HL-60 (cell line): Measurements from ENCODE around the gene RCAN1.
"Not testable (repeated sequence)": the region's sequence is repeated elsewhere in the genome, so short reads cannot be mapped to it uniquely, and the experiment has no call there.

Source experiments
- DNase-seq, 2 experiments: peaks; one replicate each; pipeline ENCODE4 v3.0.0-alpha.2; 2010 to 2020; ENCODE audit warnings: low read depth in 1 of 2, low spot score in 1 of 2
- H3K27ac ChIP-seq: fragments of 250-450 bp; sonication (Bioruptor Pico); replicated peaks from 2 replicates; pipeline ENCODE4 v1.5.1; 2020; ENCODE audit warnings: mild to moderate bottlenecking, moderate library complexity
- H3K27me3 ChIP-seq: fragments of 250-450 bp; sonication (Bioruptor Pico); 2 replicates; pipeline ENCODE4 v1.5.1; 2021; ENCODE audit warnings: mild to moderate bottlenecking, moderate library complexity; ENCODE audit not compliant: insufficient read depth, poor library complexity, severe bottlenecking
- H3K4me3 ChIP-seq: replicated peaks from 2 replicates; pipeline ENCODE4 v1.5.1; 2011; ENCODE audit warnings: mild to moderate bottlenecking, control low read depth, low read length; ENCODE audit not compliant: insufficient read depth
- GABPA ChIP-seq: IDR thresholded peaks from 2 replicates; pipeline ENCODE4 v1.6.1; 2012; ENCODE audit warnings: low read depth
- POLR2AphosphoS5 ChIP-seq: IDR thresholded peaks from 2 replicates; pipeline ENCODE4 v1.6.1; 2012; ENCODE audit warnings: low read depth
- SPI1 ChIP-seq: IDR thresholded peaks from 2 replicates; pipeline ENCODE4 v1.6.1; 2012; ENCODE audit warnings: low read depth, mild to moderate bottlenecking, borderline replicate concordance
- TF ChIP-seq, protein P1 (sequence below): IDR thresholded peaks from 2 replicates; pipeline ENCODE4 v1.6.1; 2012; ENCODE audit warnings: low read depth; ENCODE audit not compliant: insufficient replicate concordance
- TF ChIP-seq, protein P2 (sequence below): IDR thresholded peaks from one replicate; pipeline ENCODE4 v1.5.1; 2011; ENCODE audit warnings: low read length, control low read depth, inconsistent platforms; ENCODE audit not compliant: insufficient read depth

Gene RCAN1

DNA sequence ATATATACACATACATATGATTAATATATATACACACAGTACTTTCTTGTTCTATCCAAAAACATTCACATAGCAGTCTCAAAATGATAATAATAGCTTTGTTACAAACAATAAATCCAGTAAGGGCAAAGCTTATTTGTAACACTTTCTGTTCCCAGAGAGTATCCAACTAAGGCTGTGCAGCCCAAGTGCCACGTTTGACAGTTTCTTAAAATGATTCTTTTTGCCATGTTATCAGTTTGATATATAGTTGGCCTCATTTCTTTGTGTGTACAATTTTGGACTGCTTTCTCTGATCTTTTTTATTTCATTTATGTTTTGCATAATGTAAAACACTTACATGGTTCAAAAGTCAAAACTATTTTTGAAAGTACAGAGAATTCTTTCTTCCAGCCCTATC, 114.7 kb downstream of the RCAN1 start:
- DNase-seq, result no peak
- H3K27me3 ChIP-seq, result no peaks in the 10 kb centered on the region
- H3K4me3 ChIP-seq, result no peak overlapping the region
- TF ChIP-seq POLR2AphosphoS5 (no peak), GABPA (no peak), SPI1 (no peak)
- TF ChIP-seq, protein P1, sequence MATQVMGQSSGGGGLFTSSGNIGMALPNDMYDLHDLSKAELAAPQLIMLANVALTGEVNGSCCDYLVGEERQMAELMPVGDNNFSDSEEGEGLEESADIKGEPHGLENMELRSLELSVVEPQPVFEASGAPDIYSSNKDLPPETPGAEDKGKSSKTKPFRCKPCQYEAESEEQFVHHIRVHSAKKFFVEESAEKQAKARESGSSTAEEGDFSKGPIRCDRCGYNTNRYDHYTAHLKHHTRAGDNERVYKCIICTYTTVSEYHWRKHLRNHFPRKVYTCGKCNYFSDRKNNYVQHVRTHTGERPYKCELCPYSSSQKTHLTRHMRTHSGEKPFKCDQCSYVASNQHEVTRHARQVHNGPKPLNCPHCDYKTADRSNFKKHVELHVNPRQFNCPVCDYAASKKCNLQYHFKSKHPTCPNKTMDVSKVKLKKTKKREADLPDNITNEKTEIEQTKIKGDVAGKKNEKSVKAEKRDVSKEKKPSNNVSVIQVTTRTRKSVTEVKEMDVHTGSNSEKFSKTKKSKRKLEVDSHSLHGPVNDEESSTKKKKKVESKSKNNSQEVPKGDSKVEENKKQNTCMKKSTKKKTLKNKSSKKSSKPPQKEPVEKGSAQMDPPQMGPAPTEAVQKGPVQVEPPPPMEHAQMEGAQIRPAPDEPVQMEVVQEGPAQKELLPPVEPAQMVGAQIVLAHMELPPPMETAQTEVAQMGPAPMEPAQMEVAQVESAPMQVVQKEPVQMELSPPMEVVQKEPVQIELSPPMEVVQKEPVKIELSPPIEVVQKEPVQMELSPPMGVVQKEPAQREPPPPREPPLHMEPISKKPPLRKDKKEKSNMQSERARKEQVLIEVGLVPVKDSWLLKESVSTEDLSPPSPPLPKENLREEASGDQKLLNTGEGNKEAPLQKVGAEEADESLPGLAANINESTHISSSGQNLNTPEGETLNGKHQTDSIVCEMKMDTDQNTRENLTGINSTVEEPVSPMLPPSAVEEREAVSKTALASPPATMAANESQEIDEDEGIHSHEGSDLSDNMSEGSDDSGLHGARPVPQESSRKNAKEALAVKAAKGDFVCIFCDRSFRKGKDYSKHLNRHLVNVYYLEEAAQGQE, result no peak
- TF ChIP-seq, protein P2, sequence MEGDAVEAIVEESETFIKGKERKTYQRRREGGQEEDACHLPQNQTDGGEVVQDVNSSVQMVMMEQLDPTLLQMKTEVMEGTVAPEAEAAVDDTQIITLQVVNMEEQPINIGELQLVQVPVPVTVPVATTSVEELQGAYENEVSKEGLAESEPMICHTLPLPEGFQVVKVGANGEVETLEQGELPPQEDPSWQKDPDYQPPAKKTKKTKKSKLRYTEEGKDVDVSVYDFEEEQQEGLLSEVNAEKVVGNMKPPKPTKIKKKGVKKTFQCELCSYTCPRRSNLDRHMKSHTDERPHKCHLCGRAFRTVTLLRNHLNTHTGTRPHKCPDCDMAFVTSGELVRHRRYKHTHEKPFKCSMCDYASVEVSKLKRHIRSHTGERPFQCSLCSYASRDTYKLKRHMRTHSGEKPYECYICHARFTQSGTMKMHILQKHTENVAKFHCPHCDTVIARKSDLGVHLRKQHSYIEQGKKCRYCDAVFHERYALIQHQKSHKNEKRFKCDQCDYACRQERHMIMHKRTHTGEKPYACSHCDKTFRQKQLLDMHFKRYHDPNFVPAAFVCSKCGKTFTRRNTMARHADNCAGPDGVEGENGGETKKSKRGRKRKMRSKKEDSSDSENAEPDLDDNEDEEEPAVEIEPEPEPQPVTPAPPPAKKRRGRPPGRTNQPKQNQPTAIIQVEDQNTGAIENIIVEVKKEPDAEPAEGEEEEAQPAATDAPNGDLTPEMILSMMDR, result no peak
- H3K27ac ChIP-seq, result no peak overlapping the region

DNA sequence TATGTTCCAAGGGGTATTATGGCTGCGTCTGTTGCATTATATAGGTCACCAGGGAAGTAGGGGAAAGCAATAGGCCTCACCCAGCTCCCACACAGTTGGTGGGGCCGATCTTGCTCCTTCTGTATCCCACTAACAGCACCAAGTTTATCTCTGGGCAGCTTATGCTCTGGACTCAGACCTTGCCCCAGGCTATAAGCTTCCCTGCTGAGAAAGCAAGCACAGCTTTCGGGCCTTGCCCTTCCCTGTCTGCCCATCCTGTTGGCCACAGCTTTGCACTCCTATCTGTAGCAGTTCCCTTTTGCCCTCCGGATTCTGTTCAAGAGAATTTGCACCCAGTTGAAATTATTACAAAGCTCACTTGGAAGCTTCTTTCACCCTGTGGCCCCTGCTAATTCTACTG, 115.8 kb downstream of the RCAN1 start:
- H3K27me3 ChIP-seq, result no peaks in the 10 kb centered on the region
- H3K4me3 ChIP-seq, result no peak overlapping the region
- TF ChIP-seq SPI1, result no peak
- H3K27ac ChIP-seq, result no peak overlapping the region
- no peak for DNase-seq

DNA sequence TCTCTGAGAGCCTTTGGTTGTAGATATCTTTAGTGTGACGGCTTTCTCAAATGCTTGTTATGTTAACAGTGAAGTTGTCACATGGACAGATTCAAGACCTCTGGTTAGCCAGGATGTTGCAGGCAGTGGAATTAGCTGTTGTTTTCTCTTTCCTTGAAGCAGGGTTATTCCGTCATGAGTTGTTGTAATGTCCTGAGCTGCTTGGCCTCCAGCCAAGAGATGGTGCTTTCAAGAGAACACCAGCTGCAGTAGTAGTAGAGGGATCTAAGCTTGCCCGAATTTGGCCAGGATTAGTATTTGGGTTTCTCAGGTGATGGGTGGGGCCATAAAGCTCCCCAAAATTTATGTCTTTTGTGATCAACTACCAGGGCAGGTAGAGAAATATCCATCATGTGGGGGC, 116.3 kb downstream of the RCAN1 start:
- no peak overlapping the region for H3K4me3 ChIP-seq
- TF ChIP-seq, protein P1, result no peak
- TF ChIP-seq SPI1 (no peak), GABPA (no peak), POLR2AphosphoS5 (no peak)
- TF ChIP-seq, protein P2, result no peak
- no peak overlapping the region for H3K27ac ChIP-seq
- H3K27me3 ChIP-seq, result no peaks in the 10 kb centered on the region
- no peak for DNase-seq

DNA sequence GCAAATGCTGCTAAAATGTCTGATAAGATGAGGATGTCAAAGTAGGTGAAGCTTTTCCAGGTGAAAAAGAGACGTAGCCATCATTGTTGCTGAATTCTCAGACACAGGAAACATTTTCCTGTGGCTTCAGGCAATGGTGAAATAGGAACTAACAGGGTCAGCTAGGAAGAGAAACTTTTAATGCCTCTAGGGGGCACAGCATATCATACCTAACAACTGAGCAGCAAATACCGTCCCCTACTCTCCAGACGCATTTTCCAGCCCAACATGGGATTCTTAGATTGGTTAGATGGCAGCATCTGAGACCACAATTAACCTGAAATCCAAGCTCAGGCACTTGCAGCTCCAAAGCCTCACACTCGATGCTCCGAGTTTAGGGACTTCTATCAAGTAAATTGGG, 131.1 kb downstream of the RCAN1 start:
- DNase-seq, H3K27ac ChIP-seq, H3K4me3 ChIP-seq, H3K27me3 ChIP-seq: not testable (repeated sequence)

DNA sequence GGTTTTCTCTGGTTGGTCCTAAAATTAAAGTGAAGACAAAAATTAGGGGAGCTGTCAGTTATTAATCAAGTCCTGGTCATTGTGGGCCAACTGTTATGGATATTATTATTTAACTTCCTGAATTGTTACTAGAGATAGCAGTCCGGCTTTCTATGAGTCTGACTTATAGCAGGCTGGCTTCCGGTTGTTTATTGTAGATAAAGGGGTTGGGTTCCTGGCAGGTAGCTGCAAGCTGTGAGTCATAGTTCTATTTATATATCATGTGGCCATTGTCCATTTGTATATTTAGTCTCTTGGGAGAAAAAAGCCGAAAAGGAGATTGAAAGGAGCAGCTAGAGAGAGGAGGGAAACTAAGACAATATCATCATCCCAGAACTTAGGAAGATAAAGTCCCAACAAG, 131.5 kb downstream of the RCAN1 start:
- H3K27ac ChIP-seq, H3K4me3 ChIP-seq, DNase-seq, H3K27me3 ChIP-seq: not testable (repeated sequence)

DNA sequence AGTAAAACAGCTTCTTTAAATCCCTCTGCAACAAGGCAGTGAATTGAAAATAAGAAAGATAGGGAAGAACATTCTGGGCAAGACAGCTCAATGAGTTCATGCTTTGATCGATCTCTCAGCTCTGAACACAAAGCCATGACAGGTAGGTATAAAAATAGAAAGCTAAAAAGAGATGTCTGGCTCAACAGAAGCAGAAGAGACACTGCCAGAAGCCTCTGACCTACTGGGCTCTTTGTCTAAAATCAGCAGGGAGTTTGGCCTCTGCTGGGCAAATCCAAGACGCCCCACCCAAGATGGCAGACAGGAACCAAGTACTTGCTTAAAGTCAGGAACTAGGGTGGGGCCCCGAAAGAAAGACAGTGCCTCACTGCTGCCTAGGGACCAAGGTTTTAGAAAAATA, 147.6 kb downstream of the RCAN1 start:
- not testable (repeated sequence) for H3K4me3 ChIP-seq, DNase-seq, H3K27me3 ChIP-seq, H3K27ac ChIP-seq
